Hepatic stellate cell (primary cell): ENCODE data around the gene CRADD.

Source experiments
- DNase-seq: peaks from one replicate; pipeline ENCODE4 v3.0.0; 2011; ENCODE audit warnings: low spot score

The CRADD gene

GRCh38 chr12:93808169-93808899, 131.2 kb downstream of the CRADD start:
- no peak for DNase-seq

GRCh38 chr12:93812626-93813025, 135.5 kb downstream of the CRADD start:
- DNase-seq, result no peak

- no peak for DNase-seq
Observed at GRCh38 chr12:93813186-93813585, 136.0 kb downstream of the CRADD start.

- peak; percentile 41 for DNase-seq
Observed at GRCh38 chr12:93813972-93814821, 137.0 kb downstream of the CRADD start.

- DNase-seq, result no peak
Observed at GRCh38 chr12:93818488-93819049, 141.4 kb downstream of the CRADD start.

GRCh38 chr12:93819050-93819491, 141.9 kb downstream of the CRADD start:
- no peak for DNase-seq

GRCh38 chr12:93823616-93824391, 146.6 kb downstream of the CRADD start:
- DNase-seq, result no peak

GRCh38 chr12:93824514-93825500, 147.6 kb downstream of the CRADD start:
- DNase-seq, result no peak

- no peak for DNase-seq
Observed at GRCh38 chr12:93825501-93825888, 148.3 kb downstream of the CRADD start.

- peak; percentile 31 for DNase-seq
Observed at GRCh38 chr12:93825931-93826555, 148.9 kb downstream of the CRADD start.

GRCh38 chr12:93827179-93827578, 150.0 kb downstream of the CRADD start:
- DNase-seq, result no peak

GRCh38 chr12:93827669-93828068, 150.5 kb downstream of the CRADD start:
- DNase-seq, result no peak

- no peak for DNase-seq
Observed at GRCh38 chr12:93829016-93829415, 151.8 kb downstream of the CRADD start.

GRCh38 chr12:93831374-93831773, 154.2 kb downstream of the CRADD start:
- DNase-seq, result no peak

- DNase-seq, result no peak
Observed at GRCh38 chr12:93832131-93832530, 155.0 kb downstream of the CRADD start.

- no peak for DNase-seq
Observed at GRCh38 chr12:93833946-93834345, 156.8 kb downstream of the CRADD start.

GRCh38 chr12:93836620-93837260, 159.6 kb downstream of the CRADD start:
- no peak for DNase-seq

GRCh38 chr12:93838193-93838592, 161.0 kb downstream of the CRADD start:
- no peak for DNase-seq

GRCh38 chr12:93839064-93839463, 161.9 kb downstream of the CRADD start:
- DNase-seq, result no peak

GRCh38 chr12:93841671-93842070, 164.5 kb downstream of the CRADD start:
- DNase-seq, result no peak
